OCI-LY3 (cell line): ENCODE data around the gene A4GALT.

Experiments
- H2AFZ ChIP-seq: fragments of 200-600, 300-600 bp; shearing (Covaris generic); 2 replicates; pipeline ENCODE4 v1.6.0; 2014; ENCODE audit warnings: antibody characterized with exemption, low read depth, low read length
- H3K27ac ChIP-seq: fragments of 200-600, 300-600 bp; sonication (generic); 2 replicates; pipeline ENCODE4 v1.5.1; 2014; ENCODE audit warnings: mild to moderate bottlenecking, low read length, moderate library complexity, mixed read lengths
- H3K27me3 ChIP-seq: fragments of 200-600, 300-600 bp; sonication (generic); 2 replicates; pipeline ENCODE4 v1.6.1; 2014; ENCODE audit warnings: low read depth, low read length, mixed read lengths
- H3K36me3 ChIP-seq: fragments of 200-600, 300-600 bp; sonication (generic); replicated peaks from 2 replicates; pipeline ENCODE3; 2014; ENCODE audit warnings: low read depth, low read length, mixed read lengths
- H3K4me1 ChIP-seq: fragments of 300-600, 200-600 bp; sonication (generic); 2 replicates; pipeline ENCODE4 v1.6.1; 2014; ENCODE audit warnings: low read length, mixed read lengths
- H3K4me2 ChIP-seq: fragments of 200-600, 300-600 bp; sonication (generic); 2 replicates; pipeline ENCODE4 v1.6.1; 2014; ENCODE audit warnings: low read length, mixed read lengths
- H3K4me3 ChIP-seq: fragments of 300-600, 200-600 bp; sonication (generic); 2 replicates; pipeline ENCODE4 v1.5.1; 2014; ENCODE audit warnings: antibody characterized with exemption, mild to moderate bottlenecking, low read length, moderate library complexity
- H3K79me2 ChIP-seq: fragments of 300-600, 200-600 bp; shearing (Covaris generic); 2 replicates; pipeline ENCODE4 v1.6.1; 2014; ENCODE audit warnings: mild to moderate bottlenecking, low read length, mixed read lengths
- H3K9ac ChIP-seq: fragments of 300-600, 200-600 bp; shearing (Covaris generic); 2 replicates; pipeline ENCODE4 v1.6.0; 2014; ENCODE audit warnings: mild to moderate bottlenecking, low read length, moderate library complexity
- H3K9me3 ChIP-seq: fragments of 200-600, 300-600 bp; shearing (Covaris generic); 2 replicates; pipeline ENCODE4 v1.6.1; 2014; ENCODE audit warnings: low read length, mixed read lengths; ENCODE audit not compliant: insufficient read depth
- H4K20me1 ChIP-seq: fragments of 200-600, 300-600 bp; sonication (generic); 2 replicates; pipeline ENCODE4 v1.6.1; 2016; ENCODE audit warnings: low read length, mixed read lengths; ENCODE audit not compliant: insufficient read depth
- CTCF ChIP-seq: fragments of 200-600, 300-600 bp; sonication (generic); IDR thresholded peaks from 2 replicates; pipeline ENCODE4 v1.5.1; 2014; ENCODE audit warnings: antibody characterized with exemption, low read length, low read depth
- EZH2phosphoT487 ChIP-seq: fragments of 200-600 bp; shearing (Covaris generic); IDR thresholded peaks from 2 replicates; pipeline ENCODE4 v1.6.1; 2018; ENCODE audit warnings: antibody characterized with exemption, mixed run types, low read depth

A4GALT gene

GRCh38 chr22:42719133-42719532, 1.5 kb downstream of the A4GALT start:
- Histone ChIP-seq H3K27me3 (no peaks in the 10 kb centered on the region; the same call in 1 of the 2 replicates), H3K27ac (no peak overlapping the region), H3K9me3 (no peaks in the 10 kb centered on the region), H3K4me3 (no peak overlapping the region), H3K36me3 (no peaks in the 10 kb centered on the region), H3K4me1 (peaks cover 30% of the 10 kb centered on the region), H4K20me1 (no peaks in the 10 kb centered on the region), H2AFZ (no peak overlapping the region), H3K9ac (no peak overlapping the region), H3K79me2 (no peaks in the 10 kb centered on the region), H3K4me2 (no peak overlapping the region)
- TF ChIP-seq CTCF (no peak), EZH2phosphoT487 (no peak)

GRCh38 chr22:42717197-42717928, 3.3 kb downstream of the A4GALT start:
- H2AFZ ChIP-seq, result peak overlapping the region; percentile 12; the same call in 1 of the 2 replicates
- H3K4me3 ChIP-seq, result peak overlapping the region; percentile 7; the same call in 1 of the 2 replicates
- no peaks in the 10 kb centered on the region for H3K9me3 ChIP-seq
- no peaks in the 10 kb centered on the region for H4K20me1 ChIP-seq
- TF ChIP-seq EZH2phosphoT487 (no peak), CTCF (no peak)
- H3K27me3 ChIP-seq, result no peaks in the 10 kb centered on the region; the same call in 1 of the 2 replicates
- H3K9ac ChIP-seq, result no peak overlapping the region; the same call in 1 of the 2 replicates
- H3K36me3 ChIP-seq, result no peaks in the 10 kb centered on the region
- H3K4me1 ChIP-seq, result peaks cover 24% of the 10 kb centered on the region
- peak overlapping the region; percentile 55 for H3K4me2 ChIP-seq
- H3K27ac ChIP-seq, result no peak overlapping the region
- no peaks in the 10 kb centered on the region for H3K79me2 ChIP-seq

- no peaks in the 10 kb centered on the region for H3K36me3 ChIP-seq
- peak overlapping the region; percentile 24; the same call in 1 of the 2 replicates for H3K27ac ChIP-seq
- no peaks in the 10 kb centered on the region for H3K9me3 ChIP-seq
- no peaks in the 10 kb centered on the region for H3K79me2 ChIP-seq
- H2AFZ ChIP-seq, result peak overlapping the region; percentile 19
- no peaks in the 10 kb centered on the region; the same call in 1 of the 2 replicates for H3K27me3 ChIP-seq
- no peak for TF ChIP-seq CTCF
- no peak for TF ChIP-seq EZH2phosphoT487
- H4K20me1 ChIP-seq, result no peaks in the 10 kb centered on the region
- peaks cover 23% of the 10 kb centered on the region for H3K4me1 ChIP-seq
- peak overlapping the region; percentile 26; the same call in 1 of the 2 replicates for H3K9ac ChIP-seq
- H3K4me3 ChIP-seq, result peak overlapping the region; percentile 7; the same call in 1 of the 2 replicates
- H3K4me2 ChIP-seq, result peak overlapping the region; percentile 55
Measured at GRCh38 chr22:42716649-42717127, 4.0 kb downstream of the A4GALT start.

- Histone ChIP-seq H3K79me2 (no peaks in the 10 kb centered on the region), H3K9ac (peak overlapping the region; percentile 26; the same call in 1 of the 2 replicates), H3K9me3 (no peaks in the 10 kb centered on the region), H3K4me2 (peak overlapping the region; percentile 55), H4K20me1 (no peaks in the 10 kb centered on the region), H3K27me3 (no peaks in the 10 kb centered on the region; the same call in 1 of the 2 replicates), H3K27ac (peak overlapping the region; percentile 24; the same call in 1 of the 2 replicates), H2AFZ (peak overlapping the region; percentile 19), H3K4me3 (peak overlapping the region; percentile 7; the same call in 1 of the 2 replicates), H3K36me3 (no peaks in the 10 kb centered on the region), H3K4me1 (peaks cover 23% of the 10 kb centered on the region)
- TF ChIP-seq EZH2phosphoT487 (no peak), CTCF (no peak)
Measured at GRCh38 chr22:42716221-42716620, 4.4 kb downstream of the A4GALT start.
